Vagina (tissue), 2 donors: ENCODE data around the gene DCAKD. TPM values are rescaled to one million over a fixed set of nuclear protein-coding genes. Genes with fewer than 3 reads are reported as not detected.
A peak's percentile ranks its signal among the peaks of the same experiment; 100 is the strongest.

ENCODE experiments used
- DNase-seq, 2 donors: peaks; one replicate each; pipeline ENCODE4 v3.0.0-alpha.2; 2017; ENCODE audit errors: extremely low spot score in 2 of 2
- H3K27ac ChIP-seq: fragments of 200-600 bp; sonication (generic); one replicate; pipeline ENCODE4 v1.5.1; 2019
- H3K27me3 ChIP-seq: fragments of 200-600 bp; sonication (generic); one replicate; pipeline ENCODE4 v1.5.1; 2019
- H3K36me3 ChIP-seq, 2 donors: fragments of 200-600 bp; sonication (generic); one replicate each; pipeline ENCODE4 v1.5.1; 2017 to 2019
- H3K4me1 ChIP-seq: fragments of 200-600 bp; sonication (generic); one replicate; pipeline ENCODE4 v1.5.1; 2019
- H3K4me3 ChIP-seq, 2 donors: fragments of 200-600 bp; sonication (generic); 1 replicate in 1 of 2; 2 replicates in 1 of 2; pipeline ENCODE4 v1.5.1; 2016 to 2019
- H3K9me3 ChIP-seq: fragments of 200-600 bp; sonication (generic); one replicate; pipeline ENCODE4 v1.5.1; 2019
- CTCF ChIP-seq, 3 experiments: fragments of 450-650 bp in 2 of 3; fragments of 200-600 bp in 1 of 3; sonication (generic) in 1 of 3; IDR thresholded peaks; one replicate each; pipeline ENCODE4 v1.5.1; 2017 to 2019; ENCODE audit warnings: antibody characterized with exemption in 3 of 3, mild to moderate bottlenecking in 2 of 3, moderate library complexity in 2 of 3
- POLR2A ChIP-seq, 2 donors: fragments of 450-650 bp; IDR thresholded peaks; one replicate each; pipeline ENCODE4 v1.6.1; 2017; ENCODE audit warnings: antibody characterized with exemption in 2 of 2, mild to moderate bottlenecking in 2 of 2, moderate library complexity in 2 of 2
- POLR2AphosphoS5 ChIP-seq, 2 donors: sonication (generic); formaldehyde crosslinking; IDR thresholded peaks; one replicate each; pipeline ENCODE4 v1.9.0; 2017; ENCODE audit warnings: antibody characterized with exemption in 2 of 2, mild to moderate bottlenecking in 2 of 2, low read depth in 1 of 2; ENCODE audit not compliant: insufficient read depth in 1 of 2
- intact Hi-C: fragments of 100-400 bp; cut with DNase I; formaldehyde crosslinking; loops from one replicate; pipeline ENCODE4 v1.15.1; 2023
- total RNA-seq: library from RNA; depleted of rRNA; stranded (reverse); fragments of >200 nt; gene quantifications from one replicate; pipeline ENCODE4 v1.2.3, GENCODE V29; 2016

The DCAKD gene
- 54.5 TPM for total RNA-seq

DNA sequence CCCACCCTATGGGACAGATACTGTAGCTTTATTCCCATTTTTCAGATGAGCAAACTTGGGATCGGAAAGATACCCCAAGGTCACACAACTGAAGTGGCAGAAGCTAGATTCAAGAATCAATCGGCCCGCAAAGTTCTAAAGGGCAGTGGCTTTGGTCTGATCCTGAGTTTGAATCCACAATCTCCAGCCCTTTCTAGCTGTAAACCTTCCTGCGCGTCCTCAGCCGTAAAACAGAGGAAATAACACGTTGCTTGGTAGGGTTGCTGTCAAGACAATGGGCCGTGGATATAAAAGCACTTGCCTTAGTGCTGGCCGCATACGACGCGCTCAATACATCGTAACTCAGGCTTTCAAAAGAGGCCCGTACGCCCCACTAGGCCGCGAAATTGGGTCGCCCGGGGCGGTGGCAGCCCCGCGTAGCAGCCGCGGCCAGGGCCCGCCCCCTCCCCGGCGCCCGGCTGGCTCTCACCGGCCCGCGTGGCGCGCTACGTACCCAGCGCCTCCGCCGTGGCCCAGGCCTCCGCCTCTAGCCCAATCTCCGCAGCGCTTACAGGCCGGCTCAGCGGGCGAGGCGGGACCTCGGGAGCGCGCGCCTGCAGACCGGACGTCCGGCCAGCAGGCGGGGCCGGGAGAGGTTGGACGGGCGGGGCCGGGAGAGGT, at the start of gene DCAKD:
Gene DCAKD, minus strand, starts transcription at position 573 of the 660 bp plus-strand sequence. CDS start 16,747 bp downstream, outside the sequence.
- TF ChIP-seq CTCF (IDR thresholded peaks at IDR 0.05), result no peak
- TF ChIP-seq POLR2AphosphoS5 (IDR thresholded peaks at IDR 0.05; ENCODE audit: insufficient read depth in 1 of 2, low read depth in 1 of 2), result peak in 1 of 2 donors; percentile 49
- peak in 1 of 2 donors; percentile 74 for TF ChIP-seq POLR2A (IDR thresholded peaks at IDR 0.05)
- no peaks in the 10 kb centered on the region for H3K27me3 ChIP-seq
- peaks cover 39% of the 10 kb centered on the region for H3K4me1 ChIP-seq
- intact Hi-C loops, result loop anchor here (5.0 kb wide), 1 partner anchor 46 kb away; no protein-coding TSS in a partner anchor
- DNase-seq, result no peak
- H3K27ac ChIP-seq, result peak within 1 kb of the TSS; percentile 95
- peak within 1 kb of the TSS; percentile 69 to 73 for H3K4me3 ChIP-seq
- no peaks in the 10 kb centered on the region for H3K36me3 ChIP-seq
- no peaks in the 10 kb centered on the region for H3K9me3 ChIP-seq

GRCh38 chr17:45098869-45099616, 47.6 kb upstream of the DCAKD start:
- Histone ChIP-seq H3K9me3 (no peaks in the 10 kb centered on the region), H3K4me3 (no peak overlapping the region), H3K27ac (peak overlapping the region; percentile 53), H3K36me3 (peaks cover under 1 to 73% of the 10 kb centered on the region in 2 donors), H3K27me3 (no peaks in the 10 kb centered on the region), H3K4me1 (peaks cover 27% of the 10 kb centered on the region)
- no peak for DNase-seq
- intact Hi-C loops, result loop anchor here (5.0 kb wide), 1 partner anchor 47 kb away; the partner anchor contains the start of gene DCAKD
- TF ChIP-seq POLR2AphosphoS5 (IDR thresholded peaks at IDR 0.05; ENCODE audit: insufficient read depth in 1 of 2, low read depth in 1 of 2) (peak; percentile 42 to 60), POLR2A (IDR thresholded peaks at IDR 0.05) (no peak), CTCF (IDR thresholded peaks at IDR 0.05) (peak; percentile 85 to 95 (median 90))

GRCh38 chr17:45098081-45098868, 46.8 kb upstream of the DCAKD start:
- Histone ChIP-seq H3K9me3 (no peaks in the 10 kb centered on the region), H3K4me3 (no peak overlapping the region), H3K27ac (peak overlapping the region; percentile 53), H3K27me3 (no peaks in the 10 kb centered on the region), H3K4me1 (peaks cover 35% of the 10 kb centered on the region), H3K36me3 (peaks cover 0 to 65% of the 10 kb centered on the region in 2 donors)
- intact Hi-C loops, result loop anchor here (5.0 kb wide), 1 partner anchor 46 kb away; the partner anchor contains the start of gene DCAKD
- DNase-seq, result no peak
- TF ChIP-seq CTCF (IDR thresholded peaks at IDR 0.05), result no peak
- no peak for TF ChIP-seq POLR2AphosphoS5 (IDR thresholded peaks at IDR 0.05; ENCODE audit: insufficient read depth in 1 of 2, low read depth in 1 of 2)
- TF ChIP-seq POLR2A (IDR thresholded peaks at IDR 0.05), result no peak

GRCh38 chr17:45096926-45097325, 45.5 kb upstream of the DCAKD start:
- H3K27me3 ChIP-seq, result no peaks in the 10 kb centered on the region
- TF ChIP-seq POLR2A (IDR thresholded peaks at IDR 0.05) (no peak), CTCF (IDR thresholded peaks at IDR 0.05) (no peak), POLR2AphosphoS5 (IDR thresholded peaks at IDR 0.05; ENCODE audit: insufficient read depth in 1 of 2, low read depth in 1 of 2) (no peak)
- no peak overlapping the region for H3K4me3 ChIP-seq
- peaks cover 0 to 52% of the 10 kb centered on the region in 2 donors for H3K36me3 ChIP-seq
- H3K27ac ChIP-seq, result peak overlapping the region; percentile 41
- intact Hi-C loops, result loop anchor here (5.0 kb wide), 1 partner anchor 45 kb away; the partner anchor contains the start of gene DCAKD
- H3K9me3 ChIP-seq, result no peaks in the 10 kb centered on the region
- DNase-seq, result no peak
- H3K4me1 ChIP-seq, result peaks cover 47% of the 10 kb centered on the region
